Measurements from ENCODE around the gene HCN2. TPM values are rescaled to one million over a fixed set of nuclear protein-coding genes. Genes with fewer than 3 reads are reported as not detected.

Gene HCN2
- total and polyA plus RNA-seq, 2 of the 13 experiments (the other 11 are each of a cell fraction or from before 2014, with no cell fraction given), result 0.01 TPM; not detected in 1

GRCh38 chr19:663682-664117, 74.0 kb downstream of the HCN2 start (continued):
- TF ChIP-seq MTERF4 (CRISPR knock-in tag; IDR thresholded peaks at IDR 0.05) (no peak), HNRNPL (IDR thresholded peaks at IDR 0.05; ENCODE audit: low read depth, low read length) (0 out of 2 replicates have a peak, but pooled peaks have one; percentile 48), REPIN1 (CRISPR knock-in tag; IDR thresholded peaks at IDR 0.05; ENCODE audit: borderline replicate concordance, low read depth) (no peak), GPN1 (CRISPR knock-in tag; IDR thresholded peaks at IDR 0.05; ENCODE audit: borderline replicate concordance) (no peak), SOX5 (CRISPR knock-in tag; IDR thresholded peaks at IDR 0.05; ENCODE audit: borderline replicate concordance) (no peak), TBX3 (IDR thresholded peaks at IDR 0.05; ENCODE audit: borderline replicate concordance) (no peak), MLX (CRISPR knock-in tag; IDR thresholded peaks at IDR 0.05) (no peak), ZSCAN20 (CRISPR knock-in tag; IDR thresholded peaks at IDR 0.05; ENCODE audit: borderline replicate concordance) (0 out of 2 replicates have a peak, but pooled peaks have one; percentile 7), RXRA (CRISPR knock-in tag; IDR thresholded peaks at IDR 0.05) (peak; percentile 75), PPARG (CRISPR knock-in tag; conservative IDR thresholded peaks at IDR 0.05) (no peak), KLF13 (CRISPR knock-in tag; IDR thresholded peaks at IDR 0.05) (no peak), XRCC5 (optimal IDR thresholded peaks at IDR 0.05; ENCODE audit: low read length) (peak; percentile 62), FOXC1 (CRISPR knock-in tag; IDR thresholded peaks at IDR 0.05; ENCODE audit: borderline replicate concordance) (0 out of 2 replicates have a peak, but pooled peaks have one; percentile 24), GATAD2A (CRISPR knock-in tag; IDR thresholded peaks at IDR 0.05) (no peak), PAF1 (CRISPR knock-in tag; IDR thresholded peaks at IDR 0.05) (no peak), ZNF253 (CRISPR knock-in tag; IDR thresholded peaks at IDR 0.05; ENCODE audit: borderline replicate concordance) (no peak), RARA (CRISPR knock-in tag; IDR thresholded peaks at IDR 0.05) (no peak; the same call in 1 of the 2 replicates), NR3C1 (CRISPR knock-in tag; IDR thresholded peaks at IDR 0.05) (no peak), ISX (CRISPR knock-in tag; conservative IDR thresholded peaks at IDR 0.05) (no peak), ZFP36L1 (CRISPR knock-in tag; IDR thresholded peaks at IDR 0.05) (no peak), ZNF761 (CRISPR knock-in tag; conservative IDR thresholded peaks at IDR 0.05) (no peak), GZF1 (CRISPR knock-in tag; IDR thresholded peaks at IDR 0.05) (no peak), GABPB1 (CRISPR knock-in tag; IDR thresholded peaks at IDR 0.05) (no peak), MXD4 (CRISPR knock-in tag; IDR thresholded peaks at IDR 0.05) (no peak), ATF7-NPFF (CRISPR knock-in tag; IDR thresholded peaks at IDR 0.05; ENCODE audit: low read depth) (no peak), HMGXB3 (CRISPR knock-in tag; IDR thresholded peaks at IDR 0.05; ENCODE audit: borderline replicate concordance) (no peak), ZNF883 (CRISPR knock-in tag; IDR thresholded peaks at IDR 0.05; ENCODE audit: not compliant biosample characterization) (no peak)
- TF ChIP-seq, protein P1, sequence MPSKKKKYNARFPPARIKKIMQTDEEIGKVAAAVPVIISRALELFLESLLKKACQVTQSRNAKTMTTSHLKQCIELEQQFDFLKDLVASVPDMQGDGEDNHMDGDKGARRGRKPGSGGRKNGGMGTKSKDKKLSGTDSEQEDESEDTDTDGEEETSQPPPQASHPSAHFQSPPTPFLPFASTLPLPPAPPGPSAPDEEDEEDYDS (CRISPR knock-in tag; IDR thresholded peaks at IDR 0.05), result no peak

Data from HepG2 (cell line).